Coronary artery (tissue), 2 donors: Measurements from ENCODE around the gene BCR.

Experiments used
- DNase-seq: peaks from one replicate; pipeline ENCODE4 v3.0.0-alpha.2; 2017; ENCODE audit warnings: low spot score
- H3K27ac ChIP-seq, 2 donors: fragments of 200-600 bp; sonication (generic); one replicate each; pipeline ENCODE4 v1.5.1; 2016 to 2019
- H3K4me3 ChIP-seq: fragments of 200-600 bp; sonication (generic); 2 replicates; pipeline ENCODE4 v1.5.1; 2016; ENCODE audit warnings: mild to moderate bottlenecking, moderate library complexity
- CTCF ChIP-seq: fragments of 200-600 bp; sonication (generic); IDR thresholded peaks from one replicate; pipeline ENCODE4 v1.5.1; 2019; ENCODE audit warnings: antibody characterized with exemption

Gene BCR

DNA sequence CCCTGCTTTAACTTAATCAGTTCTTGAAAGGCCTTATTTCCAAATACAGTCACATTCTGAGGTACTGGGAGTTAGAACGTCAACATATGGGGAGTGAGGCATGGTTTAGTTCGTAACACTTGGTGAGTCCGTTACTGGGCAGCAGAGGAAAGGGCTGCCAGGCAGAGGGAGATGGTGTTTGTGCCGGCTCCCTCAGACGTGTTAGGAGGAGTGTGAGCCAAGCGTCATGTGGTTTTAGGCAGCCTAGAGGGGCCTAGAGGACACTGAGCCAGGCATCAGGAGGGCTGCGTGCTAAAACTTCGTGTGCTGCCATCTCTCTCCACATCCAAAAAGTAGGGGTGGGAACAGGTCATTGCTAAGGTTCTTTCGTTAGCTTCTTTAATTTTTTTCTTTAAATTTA is 10.2 kb downstream of the BCR start:
- TF ChIP-seq CTCF: no peak
- no peak overlapping the region for H3K27ac ChIP-seq
- no peak overlapping the region for H3K4me3 ChIP-seq
- no peak for DNase-seq

GRCh38 chr22:23192133-23192532 is 11.8 kb downstream of the BCR start:
- TF ChIP-seq CTCF: no peak
- no peak for DNase-seq
- no peak overlapping the region for H3K27ac ChIP-seq
- H3K4me3 ChIP-seq: no peak overlapping the region

DNA sequence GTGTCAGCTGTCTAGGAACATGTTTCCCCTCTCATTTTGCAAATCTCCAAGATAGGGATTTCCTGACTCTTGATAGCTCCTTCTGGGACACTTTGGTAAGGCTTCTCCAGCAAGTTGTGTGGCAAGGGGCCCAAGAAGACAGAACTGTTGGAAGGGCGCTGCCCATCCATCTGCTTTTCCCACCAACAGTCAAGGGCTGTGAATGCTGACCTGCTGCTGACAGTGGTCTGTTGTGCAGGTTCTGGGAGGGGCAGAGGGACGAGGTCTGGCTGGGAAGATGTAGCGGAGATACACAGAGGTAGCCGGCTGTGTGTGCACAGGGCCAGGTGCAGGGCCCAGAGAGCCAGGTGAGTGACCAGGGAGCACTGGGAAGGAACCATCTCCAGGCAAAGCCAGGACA is 12.2 kb downstream of the BCR start:
- Histone ChIP-seq H3K4me3 (no peak overlapping the region), H3K27ac (no peak overlapping the region)
- TF ChIP-seq CTCF: no peak
- no peak for DNase-seq

DNA sequence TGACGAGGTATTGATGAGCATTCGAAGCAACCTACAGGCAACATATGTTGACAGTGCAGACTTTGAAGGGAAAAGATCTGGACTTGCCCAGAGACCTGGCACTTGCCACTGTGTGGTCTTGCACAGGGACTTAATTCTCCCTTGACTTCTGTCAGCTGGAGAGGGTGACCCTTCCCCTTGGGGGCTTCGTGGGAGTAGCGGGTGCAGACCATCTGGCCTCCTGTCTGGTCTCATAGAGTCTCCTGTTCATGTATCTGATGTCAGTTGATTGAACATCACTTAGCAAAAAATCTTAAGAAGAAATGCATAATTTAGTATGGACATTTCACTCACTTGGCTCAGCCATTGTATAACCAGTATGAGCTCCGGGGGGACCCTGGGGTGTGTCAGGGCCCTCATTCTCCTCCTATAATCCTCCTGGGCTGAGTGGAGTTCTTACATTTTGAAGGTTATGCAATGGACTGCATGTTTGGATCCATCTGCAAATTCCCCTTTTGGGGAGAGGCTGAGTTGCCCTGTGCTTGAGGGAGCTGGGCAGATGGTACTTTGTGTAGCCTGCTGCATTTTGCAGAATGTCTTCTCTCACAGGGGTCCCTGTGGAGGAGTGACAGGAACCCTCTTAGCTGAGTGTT is 13.0 kb downstream of the BCR start:
- DNase-seq: no peak
- H3K4me3 ChIP-seq: no peak overlapping the region
- TF ChIP-seq CTCF: no peak
- no peak overlapping the region for H3K27ac ChIP-seq

DNA sequence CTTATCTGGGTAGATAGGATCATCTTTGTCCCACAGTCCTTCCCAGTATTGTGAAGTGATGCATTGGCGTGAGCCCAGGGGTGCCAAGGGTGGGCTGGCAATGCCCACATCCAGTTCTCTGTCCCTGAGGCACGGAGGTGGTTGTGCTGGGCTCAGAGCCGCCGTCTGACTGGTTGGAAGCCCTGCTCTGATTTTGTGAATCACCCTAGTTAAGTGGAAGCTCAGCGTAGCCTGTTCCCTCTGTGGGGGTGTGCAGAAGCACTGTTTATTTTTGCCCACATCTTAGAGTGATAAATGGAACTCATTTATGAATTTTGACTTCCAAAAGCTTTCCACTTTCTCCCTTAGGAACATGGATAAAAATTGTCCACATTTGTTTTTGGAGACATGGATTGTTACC is 13.6 kb downstream of the BCR start:
- Histone ChIP-seq H3K27ac (no peak overlapping the region), H3K4me3 (no peak overlapping the region)
- DNase-seq: no peak
- TF ChIP-seq CTCF: no peak

GRCh38 chr22:23196165-23196564 is 15.9 kb downstream of the BCR start:
- TF ChIP-seq CTCF: no peak
- no peak overlapping the region for H3K27ac ChIP-seq
- no peak for DNase-seq
- no peak overlapping the region for H3K4me3 ChIP-seq

DNA sequence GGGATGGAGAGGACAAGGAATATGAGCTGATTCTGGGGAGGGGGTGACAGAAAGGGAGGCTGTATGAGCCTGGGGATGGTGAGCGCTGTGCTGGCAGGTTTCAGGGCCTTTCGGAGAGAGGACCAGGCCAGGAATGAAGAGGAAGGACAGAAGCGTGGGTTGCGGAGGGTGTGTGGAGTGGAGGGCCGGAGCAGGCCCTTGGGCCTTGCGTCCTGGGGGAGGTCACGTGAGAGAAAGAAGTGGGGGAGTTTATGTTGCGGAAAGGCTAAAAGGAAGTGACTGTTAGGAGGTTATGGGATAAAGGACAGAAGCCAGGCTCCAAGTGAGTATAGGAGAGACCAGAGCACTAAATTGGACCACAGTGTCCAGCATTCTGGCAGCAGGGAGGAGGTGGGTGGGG is 17.5 kb downstream of the BCR start:
- H3K4me3 ChIP-seq: no peak overlapping the region
- DNase-seq: no peak
- H3K27ac ChIP-seq: no peak overlapping the region
- no peak for TF ChIP-seq CTCF
